Activated CD4-positive, alpha-beta T cell treated with anti-CD3 and anti-CD28 coated beads, Interleukin-2, amount 50 U/mL, for 24 hours (primary cell): ENCODE measurements around the gene PHF13.

ENCODE experiments used
- DNase-seq, 2 donors: peaks; one replicate each; pipeline ENCODE4 v3.0.0-alpha.2; 2020; ENCODE audit warnings: low read depth in 1 of 2, low spot score in 1 of 2

PHF13 gene

DNA sequence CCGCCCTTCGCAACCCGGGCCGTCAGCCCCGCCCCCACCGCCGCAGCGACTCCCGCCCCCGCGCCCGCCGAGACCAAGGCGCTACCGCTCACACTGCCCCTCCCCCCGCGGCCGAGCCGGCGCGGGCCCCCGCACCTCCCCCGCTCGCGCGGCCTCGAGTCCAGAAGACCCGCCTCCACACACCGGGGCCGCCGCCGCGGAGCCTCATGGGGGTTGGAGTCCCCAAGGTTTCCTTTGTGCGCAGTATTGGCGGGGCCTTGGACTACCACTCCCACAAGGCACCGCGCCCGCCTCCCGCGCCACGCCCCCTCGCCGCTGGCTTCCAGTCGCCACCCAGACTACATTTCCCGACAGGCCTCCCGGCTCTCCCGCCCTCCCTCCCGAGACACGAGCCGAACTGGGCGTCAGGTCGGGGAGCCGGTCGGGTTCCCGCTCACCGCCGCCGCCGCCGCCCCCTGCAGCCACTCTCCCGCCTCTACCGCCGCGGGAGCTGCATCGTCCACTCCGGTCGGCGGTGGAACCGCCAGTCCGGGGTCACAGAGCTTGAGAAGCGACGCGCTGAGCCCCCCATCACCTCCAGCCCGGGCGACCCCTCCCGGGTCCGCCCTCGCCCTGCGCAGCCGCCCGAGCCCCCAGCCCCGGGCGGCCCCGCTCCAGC is at the start of gene PHF13:
Gene PHF13, plus strand, starts transcription at position 371 of the 658 bp plus-strand sequence. CDS start 336 bp downstream, outside the sequence.
- peak; percentile 99 to 100 for DNase-seq

DNA sequence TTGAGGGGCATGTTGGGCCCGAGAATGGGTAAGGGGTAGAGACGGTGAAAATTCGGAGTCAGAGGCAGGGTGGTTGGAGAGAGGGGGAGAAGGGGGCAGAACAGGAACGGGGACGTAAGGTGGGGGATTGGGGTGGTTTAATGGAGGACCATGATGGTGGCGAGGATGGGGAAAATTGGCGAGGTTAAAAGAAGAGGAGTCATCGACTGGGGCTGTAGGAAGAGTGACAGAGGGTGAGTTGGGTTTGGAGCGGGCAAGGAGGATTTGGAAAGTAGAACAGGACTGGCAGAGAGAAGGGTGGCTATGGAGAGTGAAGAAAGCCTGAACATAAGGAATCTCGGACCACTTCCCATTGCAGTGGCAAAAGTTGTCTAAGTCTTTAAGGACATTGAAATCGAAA is 44.5 kb upstream of the PHF13 start:
- no peak for DNase-seq

DNA sequence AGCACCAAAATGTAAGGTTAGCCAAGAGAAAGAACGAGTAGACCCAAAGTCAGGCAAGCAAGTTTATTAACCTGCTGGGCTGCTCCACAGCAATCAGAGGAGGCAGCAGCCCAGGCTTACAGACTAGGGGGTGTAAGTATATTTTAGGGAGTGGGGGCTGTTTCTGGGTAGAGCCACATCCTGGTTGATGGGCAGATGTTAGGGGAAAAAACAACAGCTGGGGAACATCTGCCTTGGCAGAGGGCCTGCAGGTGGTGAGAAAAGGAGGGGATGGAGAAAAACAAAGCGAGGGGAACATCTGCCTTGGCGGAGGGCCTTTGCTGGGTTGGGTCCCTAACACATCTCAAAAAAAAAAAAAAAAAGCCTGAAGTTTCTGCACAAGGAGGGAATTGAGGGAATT is 43.4 kb upstream of the PHF13 start:
- no peak for DNase-seq

DNA sequence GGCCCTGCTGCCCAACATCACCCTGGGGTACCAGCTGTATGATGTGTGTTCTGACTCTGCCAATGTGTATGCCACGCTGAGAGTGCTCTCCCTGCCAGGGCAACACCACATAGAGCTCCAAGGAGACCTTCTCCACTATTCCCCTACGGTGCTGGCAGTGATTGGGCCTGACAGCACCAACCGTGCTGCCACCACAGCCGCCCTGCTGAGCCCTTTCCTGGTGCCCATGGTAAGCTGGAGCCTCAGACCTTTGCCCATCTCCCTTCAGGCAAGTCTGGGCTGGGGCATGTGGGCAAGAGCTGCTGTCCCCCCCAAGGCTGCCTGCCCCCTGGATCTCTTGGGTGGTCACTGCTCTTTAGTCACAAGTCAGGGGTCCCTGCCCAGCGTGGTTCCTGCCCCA is 42.5 kb upstream of the PHF13 start:
- DNase-seq: no peak

DNA sequence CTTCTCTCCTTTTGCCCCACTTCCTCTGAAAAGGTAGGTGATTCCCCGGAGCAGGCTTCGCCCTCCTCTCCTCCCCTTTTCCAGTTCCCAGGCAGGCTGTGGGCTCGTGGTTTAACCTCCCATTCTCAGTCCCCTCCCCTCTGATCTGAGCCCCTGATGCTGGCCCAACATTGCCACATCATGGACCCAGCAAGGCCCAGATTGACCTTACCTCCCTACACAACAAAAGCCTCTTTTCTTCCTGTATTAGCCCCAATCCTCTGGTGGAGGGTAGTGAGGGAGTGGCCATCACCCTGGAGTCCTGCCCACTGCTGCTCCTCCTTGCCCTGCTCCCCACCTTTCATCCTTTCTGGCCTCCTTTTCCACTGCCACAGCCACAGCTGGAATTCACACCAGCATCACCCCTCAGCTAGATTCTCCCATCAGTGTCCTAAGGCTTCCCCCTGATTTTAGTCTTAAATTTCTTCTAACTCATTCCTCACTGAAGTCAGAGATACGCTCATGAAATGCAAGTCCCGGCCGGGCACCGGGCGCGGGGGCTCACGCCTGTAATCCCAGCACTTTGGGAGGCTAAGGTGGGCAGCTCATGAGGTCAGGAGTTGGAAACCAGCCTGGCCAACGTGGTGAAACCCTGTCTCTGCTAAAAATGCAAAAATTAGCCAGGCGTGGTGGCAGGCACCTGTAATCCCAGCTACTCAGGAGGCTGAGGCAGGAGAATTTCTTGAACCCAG is 40.7 kb upstream of the PHF13 start:
- no peak for DNase-seq

DNA sequence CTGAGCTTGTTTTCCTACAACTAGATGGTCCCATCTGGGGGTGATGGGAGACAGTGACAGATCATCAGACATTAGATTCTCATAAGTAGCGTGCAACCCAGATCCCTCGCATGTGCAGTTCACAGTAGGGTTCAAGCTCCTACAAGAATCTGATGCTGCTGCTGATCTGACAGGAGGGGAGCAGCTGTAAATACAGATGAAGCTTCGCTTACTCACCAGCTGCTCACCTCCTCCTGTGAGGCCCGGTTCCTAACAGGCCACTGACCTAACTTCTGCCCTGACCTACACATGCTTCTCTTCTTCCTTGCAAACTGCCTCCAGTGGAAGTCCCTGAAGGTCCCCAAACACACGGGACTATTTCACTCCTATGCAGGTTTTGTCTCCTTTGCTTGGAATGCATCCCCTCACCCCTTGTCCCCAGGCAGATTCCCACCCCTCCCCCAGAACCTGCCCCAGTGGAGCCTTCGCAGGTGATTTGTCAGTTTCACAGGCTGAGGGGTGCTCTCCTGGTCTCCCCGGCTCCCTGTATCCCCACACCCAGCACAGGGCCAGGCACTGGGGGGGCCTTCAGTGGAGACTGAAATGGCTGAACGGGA is 39.4 kb upstream of the PHF13 start:
- DNase-seq: no peak

DNA sequence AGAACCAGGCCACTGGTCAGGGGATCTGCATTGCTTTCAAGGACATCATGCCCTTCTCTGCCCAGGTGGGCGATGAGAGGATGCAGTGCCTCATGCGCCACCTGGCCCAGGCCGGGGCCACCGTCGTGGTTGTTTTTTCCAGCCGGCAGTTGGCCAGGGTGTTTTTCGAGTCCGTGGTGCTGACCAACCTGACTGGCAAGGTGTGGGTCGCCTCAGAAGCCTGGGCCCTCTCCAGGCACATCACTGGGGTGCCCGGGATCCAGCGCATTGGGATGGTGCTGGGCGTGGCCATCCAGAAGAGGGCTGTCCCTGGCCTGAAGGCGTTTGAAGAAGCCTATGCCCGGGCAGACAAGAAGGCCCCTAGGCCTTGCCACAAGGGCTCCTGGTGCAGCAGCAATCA is 38.7 kb upstream of the PHF13 start:
- no peak for DNase-seq

DNA sequence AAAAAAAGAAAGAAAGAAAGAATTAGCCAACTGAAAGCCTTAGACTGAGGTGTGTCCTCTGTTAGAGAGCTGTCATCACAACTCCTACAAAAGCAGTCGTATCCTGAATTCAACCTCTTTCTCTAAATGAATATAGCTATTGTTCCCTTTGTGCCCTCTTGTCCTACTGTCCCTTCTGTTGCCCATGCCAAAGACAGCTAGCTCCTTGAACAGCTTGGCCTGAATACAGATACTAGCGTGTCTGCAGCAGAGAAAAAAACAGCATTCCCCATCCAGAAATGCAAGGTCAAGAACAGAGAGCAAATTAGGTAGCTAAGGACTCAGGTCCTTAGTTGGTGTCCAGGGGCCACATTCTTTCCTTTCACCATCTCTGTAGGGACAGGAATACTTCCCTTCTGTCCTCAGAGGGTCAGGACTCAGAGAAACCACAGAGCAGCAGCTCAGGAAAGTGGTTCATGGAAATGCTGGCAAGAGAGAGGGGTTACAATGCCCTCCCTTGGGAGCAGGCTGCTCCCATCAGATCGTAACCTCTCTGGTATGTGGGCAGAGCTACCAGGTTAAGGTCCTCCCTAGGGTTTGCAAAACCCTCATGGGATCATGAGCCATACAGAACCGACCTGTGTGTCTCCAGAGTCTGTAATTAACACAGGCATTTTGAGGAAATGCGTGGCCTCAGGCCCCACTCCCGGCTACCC is 35.6 kb upstream of the PHF13 start:
- DNase-seq: no peak

DNA sequence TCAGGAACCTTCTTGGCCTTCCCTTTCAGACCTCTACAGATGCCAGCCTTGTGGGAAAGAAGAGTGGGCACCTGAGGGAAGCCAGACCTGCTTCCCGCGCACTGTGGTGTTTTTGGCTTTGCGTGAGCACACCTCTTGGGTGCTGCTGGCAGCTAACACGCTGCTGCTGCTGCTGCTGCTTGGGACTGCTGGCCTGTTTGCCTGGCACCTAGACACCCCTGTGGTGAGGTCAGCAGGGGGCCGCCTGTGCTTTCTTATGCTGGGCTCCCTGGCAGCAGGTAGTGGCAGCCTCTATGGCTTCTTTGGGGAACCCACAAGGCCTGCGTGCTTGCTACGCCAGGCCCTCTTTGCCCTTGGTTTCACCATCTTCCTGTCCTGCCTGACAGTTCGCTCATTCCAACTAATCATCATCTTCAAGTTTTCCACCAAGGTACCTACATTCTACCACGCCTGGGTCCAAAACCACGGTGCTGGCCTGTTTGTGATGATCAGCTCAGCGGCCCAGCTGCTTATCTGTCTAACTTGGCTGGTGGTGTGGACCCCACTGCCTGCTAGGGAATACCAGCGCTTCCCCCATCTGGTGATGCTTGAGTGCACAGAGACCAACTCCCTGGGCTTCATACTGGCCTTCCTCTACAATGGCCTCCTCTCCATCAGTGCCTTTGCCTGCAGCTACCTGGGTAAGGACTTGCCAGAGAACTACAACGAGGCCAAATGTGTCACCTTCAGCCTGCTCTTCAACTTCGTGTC is 34.7 kb upstream of the PHF13 start:
- DNase-seq: no peak

DNA sequence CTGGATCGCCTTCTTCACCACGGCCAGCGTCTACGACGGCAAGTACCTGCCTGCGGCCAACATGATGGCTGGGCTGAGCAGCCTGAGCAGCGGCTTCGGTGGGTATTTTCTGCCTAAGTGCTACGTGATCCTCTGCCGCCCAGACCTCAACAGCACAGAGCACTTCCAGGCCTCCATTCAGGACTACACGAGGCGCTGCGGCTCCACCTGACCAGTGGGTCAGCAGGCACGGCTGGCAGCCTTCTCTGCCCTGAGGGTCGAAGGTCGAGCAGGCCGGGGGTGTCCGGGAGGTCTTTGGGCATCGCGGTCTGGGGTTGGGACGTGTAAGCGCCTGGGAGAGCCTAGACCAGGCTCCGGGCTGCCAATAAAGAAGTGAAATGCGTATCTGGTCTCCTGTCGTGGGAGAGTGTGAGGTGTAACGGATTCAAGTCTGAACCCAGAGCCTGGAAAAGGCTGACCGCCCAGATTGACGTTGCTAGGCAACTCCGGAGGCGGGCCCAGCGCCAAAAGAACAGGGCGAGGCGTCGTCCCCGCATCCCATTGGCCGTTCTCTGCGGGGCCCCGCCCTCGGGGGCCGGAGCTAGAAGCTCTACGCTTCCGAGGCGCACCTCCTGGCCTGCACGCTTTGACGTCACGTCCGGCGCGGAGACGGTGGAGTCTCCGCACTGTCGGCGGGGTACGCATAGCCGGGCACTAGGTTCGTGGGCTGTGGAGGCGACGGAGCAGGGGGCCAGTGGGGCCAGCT is 34.0 kb upstream of the PHF13 start, which contains the start of gene ZBTB48:
Gene ZBTB48, plus strand, starts transcription at position 621 of the 745 bp plus-strand sequence. CDS start 616 bp downstream, outside the sequence.
- peak; percentile 90 to 95 for DNase-seq

DNA sequence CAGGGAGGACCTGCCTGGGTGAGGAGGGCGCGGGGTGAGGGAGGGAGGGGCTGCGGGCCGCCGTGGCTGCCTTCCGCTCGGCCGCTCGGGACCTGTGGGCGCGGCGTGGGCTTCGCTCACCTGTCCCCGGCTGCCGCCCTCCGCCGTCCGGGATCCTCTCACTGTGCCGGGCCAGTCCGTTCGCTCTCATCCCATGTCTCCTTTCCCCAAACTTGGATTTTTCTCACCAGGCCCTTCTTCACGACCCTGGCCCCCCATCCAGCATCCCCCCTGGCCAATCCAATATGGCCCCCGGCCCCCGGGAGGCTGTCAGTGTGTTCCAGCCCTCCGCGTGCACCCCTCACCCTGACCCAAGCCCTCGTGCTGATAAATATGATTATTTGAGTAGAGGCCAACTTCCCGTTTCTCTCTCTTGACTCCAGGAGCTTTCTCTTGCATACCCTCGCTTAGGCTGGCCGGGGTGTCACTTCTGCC is 33.4 kb upstream of the PHF13 start:
- no peak for DNase-seq

DNA sequence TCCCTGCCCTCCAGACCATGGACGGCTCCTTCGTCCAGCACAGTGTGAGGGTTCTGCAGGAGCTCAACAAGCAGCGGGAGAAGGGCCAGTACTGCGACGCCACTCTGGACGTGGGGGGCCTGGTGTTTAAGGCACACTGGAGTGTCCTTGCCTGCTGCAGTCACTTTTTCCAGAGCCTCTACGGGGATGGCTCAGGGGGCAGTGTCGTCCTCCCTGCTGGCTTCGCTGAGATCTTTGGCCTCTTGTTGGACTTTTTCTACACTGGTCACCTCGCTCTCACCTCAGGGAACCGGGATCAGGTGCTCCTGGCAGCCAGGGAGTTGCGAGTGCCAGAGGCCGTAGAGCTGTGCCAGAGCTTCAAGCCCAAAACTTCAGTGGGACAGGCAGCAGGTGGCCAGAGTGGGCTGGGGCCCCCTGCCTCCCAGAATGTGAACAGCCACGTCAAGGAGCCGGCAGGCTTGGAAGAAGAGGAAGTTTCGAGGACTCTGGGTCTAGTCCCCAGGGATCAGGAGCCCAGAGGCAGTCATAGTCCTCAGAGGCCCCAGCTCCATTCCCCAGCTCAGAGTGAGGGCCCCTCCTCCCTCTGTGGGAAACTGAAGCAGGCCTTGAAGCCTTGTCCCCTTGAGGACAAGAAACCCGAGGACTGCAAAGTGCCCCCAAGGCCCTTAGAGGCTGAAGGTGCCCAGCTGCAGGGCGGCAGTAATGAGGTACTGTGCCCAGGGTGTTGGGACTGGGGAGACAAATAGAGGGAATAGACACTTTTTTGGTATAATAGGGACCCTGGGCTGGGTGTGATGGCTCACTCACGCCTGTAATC is 32.7 kb upstream of the PHF13 start:
- DNase-seq: no peak

DNA sequence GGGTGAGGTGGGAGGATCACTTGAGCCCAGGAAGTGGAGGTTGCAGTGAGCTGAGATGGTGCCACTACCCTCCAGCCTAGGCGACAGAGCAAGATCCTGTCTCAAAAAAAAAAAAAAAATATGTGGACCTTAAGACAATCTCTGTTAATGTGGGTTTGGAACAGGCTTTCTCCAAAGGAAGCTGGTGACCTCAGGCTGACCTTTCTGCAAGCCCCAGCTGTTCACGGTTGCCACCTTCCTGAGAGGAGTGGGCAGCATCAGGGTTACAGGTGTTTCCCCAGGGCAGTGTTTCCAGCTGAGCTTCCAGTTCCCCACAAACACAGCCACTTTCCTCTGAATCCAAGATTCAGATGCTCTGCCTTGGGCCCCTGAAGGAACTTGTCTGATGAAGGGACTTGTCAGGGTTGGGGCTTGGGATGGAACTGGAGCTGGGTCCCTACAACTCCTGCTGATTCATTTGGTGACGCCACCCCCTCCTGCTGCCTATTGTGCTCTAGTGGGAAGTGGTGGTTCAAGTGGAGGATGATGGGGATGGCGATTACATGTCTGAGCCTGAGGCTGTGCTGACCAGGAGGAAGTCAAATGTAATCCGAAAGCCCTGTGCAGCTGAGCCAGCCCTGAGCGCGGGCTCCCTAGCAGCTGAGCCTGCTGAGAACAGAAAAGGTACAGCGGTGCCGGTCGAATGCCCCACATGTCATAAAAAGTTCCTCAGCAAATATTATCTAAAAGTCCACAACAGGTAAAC is 31.8 kb upstream of the PHF13 start:
- no peak for DNase-seq

DNA sequence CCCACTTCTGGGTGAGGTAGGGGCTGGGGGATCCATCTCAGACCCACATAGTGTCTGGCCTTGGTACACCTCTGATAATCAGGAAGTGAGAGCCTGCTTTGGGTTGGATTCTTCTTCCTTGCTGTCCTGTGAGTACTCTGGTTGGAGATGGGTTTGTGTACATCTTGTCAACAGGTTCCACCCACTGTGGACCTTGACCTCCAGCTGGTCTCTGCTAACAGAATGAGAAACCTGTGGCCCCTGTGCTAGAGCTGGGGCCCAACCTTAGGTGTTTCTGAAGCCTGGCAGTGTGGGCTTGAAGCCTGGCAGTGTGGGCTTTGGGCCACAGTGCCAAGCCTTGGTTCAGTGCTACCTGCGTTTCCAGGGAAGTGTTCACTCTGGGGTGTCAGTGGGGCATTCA is 31.2 kb upstream of the PHF13 start:
- no peak for DNase-seq

DNA sequence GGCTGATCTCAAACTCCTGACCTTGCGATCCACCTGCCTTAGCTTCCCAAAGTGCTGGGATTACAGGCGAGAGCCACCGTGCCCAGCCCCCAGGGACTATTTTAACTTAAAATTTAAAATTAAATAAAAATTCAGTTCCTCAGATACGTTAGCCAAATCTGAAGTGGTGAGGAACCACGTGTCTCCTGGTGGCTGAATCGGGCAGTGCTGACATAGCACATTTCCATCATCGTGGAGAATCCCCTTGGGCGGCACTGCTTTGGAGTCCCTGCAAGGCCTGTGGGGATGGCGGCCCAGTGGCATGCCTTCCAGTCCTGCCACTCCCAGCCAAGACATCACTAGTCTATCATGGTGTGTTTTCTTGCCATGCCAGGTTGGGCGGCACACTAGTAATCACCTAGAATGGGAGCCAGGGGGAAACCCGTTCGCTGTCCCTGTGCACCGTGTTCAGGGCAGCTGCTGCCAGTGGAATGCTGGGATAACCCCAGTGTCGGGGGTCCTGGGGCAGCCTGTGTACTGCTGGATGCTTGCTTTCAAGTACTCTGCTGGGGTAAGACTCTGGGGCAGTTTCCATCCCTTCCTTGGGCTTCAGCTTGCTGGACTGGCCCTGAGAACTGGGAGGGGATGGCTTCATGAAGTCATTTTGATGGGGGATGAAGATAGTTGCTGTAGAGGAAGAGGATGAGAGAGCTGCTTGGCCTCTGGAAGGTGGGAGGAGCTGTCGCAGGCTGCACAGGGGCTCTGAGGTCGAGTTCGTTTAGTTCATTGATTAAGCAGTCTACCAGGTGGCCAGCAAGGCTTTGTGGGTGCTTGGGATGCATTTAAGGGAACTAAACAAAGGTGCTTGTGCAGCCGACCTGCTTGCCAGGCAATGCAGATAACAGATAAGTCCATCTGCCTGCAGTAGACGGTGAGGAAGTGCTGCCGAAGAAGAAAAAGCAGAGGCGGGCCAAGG is 29.1 kb upstream of the PHF13 start:
- DNase-seq: no peak

DNA sequence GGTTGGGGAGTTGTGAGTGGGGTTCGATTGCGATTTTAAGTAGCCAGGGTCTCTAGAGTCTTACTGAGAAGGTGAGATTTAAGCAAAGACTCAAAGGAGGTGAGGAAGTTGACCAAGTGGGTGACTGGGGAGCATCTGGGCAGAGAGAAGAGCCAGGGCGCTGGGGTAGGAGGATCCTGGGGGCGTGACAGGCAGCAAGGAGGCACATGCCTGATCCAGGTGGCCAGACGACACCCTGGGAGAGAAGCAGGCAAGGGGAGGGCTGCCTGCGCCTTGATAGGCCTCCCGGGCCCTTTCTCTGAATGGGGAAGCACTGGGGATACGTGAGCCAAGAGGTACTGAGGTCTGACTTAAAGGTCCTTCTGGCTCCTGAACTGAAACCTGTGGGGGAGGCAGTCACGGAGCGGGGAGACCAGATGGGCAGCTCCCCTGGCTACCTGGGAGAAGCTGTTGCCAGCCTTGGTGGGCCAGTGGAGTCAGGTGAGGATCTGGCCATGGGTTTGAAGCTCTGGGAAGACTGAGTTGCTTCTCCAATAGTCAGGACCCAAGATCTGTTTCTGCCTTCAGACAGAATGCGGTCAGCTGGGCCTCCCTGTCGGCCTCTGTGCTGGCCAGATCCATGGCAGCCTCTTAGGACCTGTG is 28.3 kb upstream of the PHF13 start:
- DNase-seq: no peak

DNA sequence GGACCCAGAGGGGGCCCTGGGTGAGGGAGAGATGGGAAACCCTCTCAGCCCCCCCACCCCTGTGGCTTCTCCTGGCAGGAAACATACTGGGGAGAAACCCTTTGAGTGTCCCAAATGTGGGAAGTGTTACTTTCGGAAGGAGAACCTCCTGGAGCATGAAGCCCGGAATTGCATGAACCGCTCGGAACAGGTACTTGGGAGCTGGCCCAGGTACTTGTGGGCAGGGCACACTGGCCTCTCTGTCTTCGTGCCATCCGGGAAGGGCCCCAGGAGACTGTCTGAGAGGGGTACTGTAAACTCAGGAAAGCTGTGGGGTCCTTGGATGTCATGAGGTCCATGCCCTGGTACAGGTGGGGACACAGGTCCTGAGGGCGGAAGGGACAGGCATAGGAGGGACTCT is 27.7 kb upstream of the PHF13 start:
- DNase-seq: no peak
